Liver (tissue), 9 donors: ENCODE measurements around the gene CAGE1. TPM values are rescaled to one million over a fixed set of nuclear protein-coding genes. Genes with fewer than 3 reads are reported as not detected.

Experiments
- DNase-seq: peaks from one replicate; pipeline ENCODE4 v3.0.0-alpha.2; 2017; ENCODE audit warnings: low spot score
- H3K27ac ChIP-seq, 2 donors: one replicate each; pipeline ENCODE4 v1.7.0; 2013; ENCODE audit warnings: inconsistent platforms in 2 of 2, low read length in 2 of 2, control low read depth in 1 of 2, low read depth in 1 of 2, mild to moderate bottlenecking in 1 of 2
- H3K27me3 ChIP-seq, 4 donors: one replicate each; pipeline versions ENCODE4 v1.6.1 to v1.7.0; 2013; ENCODE audit warnings: low read length in 3 of 4, inconsistent platforms in 1 of 4, mild to moderate bottlenecking in 1 of 4, moderate library complexity in 1 of 4; ENCODE audit not compliant: control insufficient read depth in 4 of 4, insufficient read depth in 4 of 4
- H3K36me3 ChIP-seq, 4 donors: one replicate each; pipeline versions ENCODE4 v1.6.1 to v1.7.0; 2013; ENCODE audit warnings: low read length in 3 of 4, mild to moderate bottlenecking in 3 of 4, low read depth in 1 of 4, moderate library complexity in 1 of 4; ENCODE audit not compliant: control insufficient read depth in 4 of 4, insufficient read depth in 3 of 4
- H3K4me1 ChIP-seq, 4 donors: one replicate each; pipeline versions ENCODE4 v1.6.1 to v1.7.0; 2013; ENCODE audit warnings: low read length in 3 of 4, mild to moderate bottlenecking in 3 of 4, moderate library complexity in 1 of 4; ENCODE audit not compliant: control insufficient read depth in 4 of 4, insufficient read depth in 4 of 4
- H3K4me3 ChIP-seq, 3 donors: one replicate each; pipeline versions ENCODE4 v1.6.1 to v1.7.0; 2013; ENCODE audit warnings: low read length in 3 of 3, control low read depth in 1 of 3, low read depth in 1 of 3, mild to moderate bottlenecking in 1 of 3
- H3K9ac ChIP-seq, 2 donors: one replicate each; pipeline ENCODE4 v1.7.0; 2013; ENCODE audit warnings: low read length in 2 of 2, mild to moderate bottlenecking in 2 of 2, moderate library complexity in 2 of 2, control low read depth in 1 of 2, low read depth in 1 of 2
- H3K9me3 ChIP-seq, 4 donors: one replicate each; pipeline versions ENCODE4 v1.6.1 to v1.7.0; 2013; ENCODE audit warnings: low read length in 3 of 4; ENCODE audit not compliant: control insufficient read depth in 4 of 4
- ATF3 ChIP-seq: IDR thresholded peaks from 2 replicates; pipeline ENCODE4 v1.6.1; 2016; ENCODE audit warnings: antibody characterized with exemption
- CTCF ChIP-seq: fragments of 150-350 bp; IDR thresholded peaks from 2 replicates; pipeline ENCODE4 v1.5.1; 2017; ENCODE audit warnings: improper control_type of control experiment, low read depth, low read length; ENCODE audit not compliant: missing input control
- EGR1 ChIP-seq, 2 donors: IDR thresholded peaks; 2 replicates each; pipeline ENCODE4 v1.6.1; 2016 to 2018; ENCODE audit warnings: antibody characterized with exemption in 2 of 2, low read depth in 2 of 2
- FOXA1 ChIP-seq: IDR thresholded peaks from 2 replicates; pipeline ENCODE4 v1.6.1; 2016; ENCODE audit warnings: antibody characterized with exemption
- FOXA2 ChIP-seq: IDR thresholded peaks from 2 replicates; pipeline ENCODE4 v1.6.1; 2016; ENCODE audit warnings: antibody characterized with exemption
- GABPA ChIP-seq, 2 donors: IDR thresholded peaks in 1 of 2; conservative IDR thresholded peaks in 1 of 2; 2 replicates each; pipeline ENCODE4 v1.6.1; 2016; ENCODE audit warnings: antibody characterized with exemption in 2 of 2, mild to moderate bottlenecking in 1 of 2, moderate library complexity in 1 of 2
- HNF4A ChIP-seq, 2 donors: conservative IDR thresholded peaks; 2 replicates each; pipeline ENCODE4 v1.6.1; 2016; ENCODE audit warnings: antibody characterized with exemption in 2 of 2, mild to moderate bottlenecking in 2 of 2
- HNF4G ChIP-seq: IDR thresholded peaks from 2 replicates; pipeline ENCODE4 v1.6.1; 2016; ENCODE audit warnings: antibody characterized with exemption
- JUND ChIP-seq, 2 donors: IDR thresholded peaks; 2 replicates each; pipeline ENCODE4 v1.6.1; 2016; ENCODE audit warnings: antibody characterized with exemption in 2 of 2
- MAX ChIP-seq: IDR thresholded peaks from 2 replicates; pipeline ENCODE4 v1.6.1; 2016; ENCODE audit warnings: antibody characterized with exemption
- NR2F2 ChIP-seq: IDR thresholded peaks from 2 replicates; pipeline ENCODE4 v1.6.1; 2016; ENCODE audit warnings: antibody characterized with exemption
- RAD21 ChIP-seq, 2 donors: IDR thresholded peaks; 2 replicates each; pipeline ENCODE4 v1.6.1; 2016; ENCODE audit warnings: antibody characterized with exemption in 2 of 2, mild to moderate bottlenecking in 2 of 2
- REST ChIP-seq: IDR thresholded peaks from 2 replicates; pipeline ENCODE4 v1.6.1; 2016; ENCODE audit warnings: antibody characterized with exemption, mild to moderate bottlenecking
- RXRA ChIP-seq, 2 donors: IDR thresholded peaks; 2 replicates each; pipeline ENCODE4 v1.6.1; 2017 to 2018; ENCODE audit warnings: antibody characterized with exemption in 2 of 2, mild to moderate bottlenecking in 1 of 2
- SP1 ChIP-seq: IDR thresholded peaks from 2 replicates; pipeline ENCODE4 v1.6.1; 2018; ENCODE audit warnings: antibody characterized with exemption, mild to moderate bottlenecking
- TAF1 ChIP-seq: conservative IDR thresholded peaks from 2 replicates; pipeline ENCODE4 v1.6.1; 2016; ENCODE audit warnings: antibody characterized with exemption, mild to moderate bottlenecking
- YY1 ChIP-seq: IDR thresholded peaks from 2 replicates; pipeline ENCODE4 v1.6.1; 2016; ENCODE audit warnings: antibody characterized with exemption, mild to moderate bottlenecking
- ZBTB33 ChIP-seq: IDR thresholded peaks from 2 replicates; pipeline ENCODE4 v1.6.1; 2016; ENCODE audit warnings: antibody characterized with exemption
- WGBS: extraction: QIAGEN DNeasy Blood & Tissue Kit; methylation state at CpG from one replicate; pipeline ENCODE4 v1.1.7; 2013; 5-methylcytosine and 5-hydroxymethylcytosine counted together
- polyA plus RNA-seq, 2 donors: library from polyadenylated mRNA; stranded (reverse) in 1 of 2; unstranded in 1 of 2; fragments of 200-250 nt in 1 of 2; fragments of >200 nt in 1 of 2; fragmentation: Nextera tagmentation in 1 of 2; extraction: Ambion mirVana in 1 of 2; gene quantifications; one replicate each; pipeline versions ENCODE4 v1.2.1 to v1.2.3, GENCODE V29; 2013 to 2015
- total RNA-seq, 2 donors: library from RNA; depleted of rRNA; stranded (reverse); fragments of >200 nt; gene quantifications; one replicate each; pipeline ENCODE4 v1.2.3, GENCODE V29; 2014
- donor health status: healthy.
- donor health status: healthy.
- donor health status: healthy.
- donor health status: healthy.
- donor health status: healthy.

Gene CAGE1
- total and polyA plus RNA-seq, 4 donors, result 0.08 TPM; not detected in 3

GRCh38 chr6:7417684-7418083 lies 28.1 kb upstream of the CAGE1 start:
- H3K27me3 ChIP-seq, result no peaks in the 10 kb centered on the region
- no peak for DNase-seq
- H3K27ac ChIP-seq, result peak overlapping the region; percentile 43 to 45
- H3K4me1 ChIP-seq, result peaks cover 8 to 34% (median 21%) of the 10 kb centered on the region in 4 donors
- 34% methylated on average over 2 of the region's 2 CpGs for WGBS
- no peak for TF ChIP-seq TAF1
- TF ChIP-seq SP1, result peak; percentile 59
- peak; percentile 46 for TF ChIP-seq REST
- TF ChIP-seq YY1, result peak; percentile 67
- peak; percentile 95 for TF ChIP-seq FOXA1
- peak in 1 of 2 donors; percentile 62 for TF ChIP-seq GABPA (IDR thresholded peaks at IDR 0.05 in 1 of 2, conservative IDR thresholded peaks at IDR 0.05 in 1 of 2)
- no peak for TF ChIP-seq CTCF
- no peak for TF ChIP-seq HNF4G
- peak; percentile 79 to 84 for TF ChIP-seq HNF4A (conservative IDR thresholded peaks at IDR 0.05)
- TF ChIP-seq RAD21 (IDR thresholded peaks at IDR 0.05), result peak; percentile 48 to 49
- TF ChIP-seq FOXA2, result peak; percentile 98
- TF ChIP-seq ATF3, result peak; percentile 67
- peak; percentile 67 to 80 for TF ChIP-seq JUND (IDR thresholded peaks at IDR 0.05)
- TF ChIP-seq EGR1 (IDR thresholded peaks at IDR 0.05; ENCODE audit: low read depth in 2 of 2), result peak in 1 of 2 donors; percentile 30
- peak; percentile 73 for TF ChIP-seq MAX
- peak; percentile 72 for TF ChIP-seq ZBTB33
- TF ChIP-seq RXRA (IDR thresholded peaks at IDR 0.05), result peak; percentile 75 to 89
- TF ChIP-seq NR2F2, result peak; percentile 64
- H3K9me3 ChIP-seq, result no peaks in the 10 kb centered on the region
- H3K36me3 ChIP-seq, result peaks cover 4 to 30% (median 17%) of the 10 kb centered on the region in 4 donors
- no peak overlapping the region for H3K9ac ChIP-seq
- H3K4me3 ChIP-seq, result no peak overlapping the region
